ENCODE results near the gene CTBP1.

The CTBP1 gene

GRCh38 chr4:1207603-1208265 is 41.2 kb downstream of the CTBP1 start:
- DNase-seq, result no peak

- DNase-seq, result peak; percentile 28
Observed at GRCh38 chr4:1207157-1207470, 41.8 kb downstream of the CTBP1 start.

GRCh38 chr4:1206299-1207156 is 42.4 kb downstream of the CTBP1 start:
- peak; percentile 26 for DNase-seq

GRCh38 chr4:1205586-1206298 is 43.2 kb downstream of the CTBP1 start:
- DNase-seq, result no peak

GRCh38 chr4:1204828-1205585 is 43.9 kb downstream of the CTBP1 start:
- no peak for DNase-seq

- no peak for DNase-seq
Observed at GRCh38 chr4:1204286-1204827, 44.6 kb downstream of the CTBP1 start.

- no peak for DNase-seq
Observed at GRCh38 chr4:1203026-1203616, 45.8 kb downstream of the CTBP1 start.

- DNase-seq, result peak; percentile 32
Observed at GRCh38 chr4:1202526-1203011, 46.4 kb downstream of the CTBP1 start.

- peak; percentile 71 for DNase-seq
Observed at GRCh38 chr4:1201851-1202525, 46.9 kb downstream of the CTBP1 start.

GRCh38 chr4:1200425-1201035 is 48.4 kb downstream of the CTBP1 start:
- peak; percentile 36 for DNase-seq

GRCh38 chr4:1199556-1200331 is 49.2 kb downstream of the CTBP1 start:
- DNase-seq, result no peak

- DNase-seq, result no peak
Observed at GRCh38 chr4:1198098-1198844, 50.7 kb downstream of the CTBP1 start.

GRCh38 chr4:1196421-1197183 is 52.3 kb downstream of the CTBP1 start:
- DNase-seq, result no peak

GRCh38 chr4:1195891-1196401 is 53.0 kb downstream of the CTBP1 start:
- no peak for DNase-seq

- peak; percentile 28 for DNase-seq
Observed at GRCh38 chr4:1195109-1195671, 53.7 kb downstream of the CTBP1 start.

- DNase-seq, result no peak
Observed at GRCh38 chr4:1194010-1194900, 54.7 kb downstream of the CTBP1 start.

Data from activated CD4-positive, CD25-positive, alpha-beta regulatory T cell treated with anti-CD3 and anti-CD28 coated beads, Interleukin-2, amount 50 U/mL, for 72 hours (primary cell).